HG03103 (cell line): ENCODE results near the gene POLQ.
A peak's percentile ranks its signal among the peaks of the same experiment; 100 is the strongest.
"Not testable (repeated sequence)": the region's sequence is repeated elsewhere in the genome, so short reads cannot be mapped to it uniquely, and the experiment has no call there.

ENCODE experiments used
- ATAC-seq: cut with Tn5 transposase; IDR thresholded peaks from one replicate; pipeline ENCODE4 v1.9.1; 2021; ENCODE audit warnings: low read depth; ENCODE audit not compliant: unreplicated experiment

Gene POLQ

GRCh38 chr3:121545574-121546455 lies at the start of gene POLQ:
TSS of gene POLQ (minus strand) at chr3:121545988. CDS start at chr3:121545877, 111 bp downstream.
- peak; percentile 83 for ATAC-seq

- ATAC-seq: no peak
These were observed 49.1 kb upstream of the POLQ start for GRCh38 chr3:121594850-121595249.

GRCh38 chr3:121593806-121594205 lies 48.0 kb upstream of the POLQ start:
- ATAC-seq: not testable (repeated sequence)

GRCh38 chr3:121592856-121593702 lies 47.3 kb upstream of the POLQ start, which contains the start of gene FBXO40:
TSS of gene FBXO40 (plus strand) at chr3:121593379. CDS start at chr3:121620576, 27,197 bp downstream.
- no peak for ATAC-seq

GRCh38 chr3:121584418-121584817 lies 38.6 kb upstream of the POLQ start:
- ATAC-seq: no peak

GRCh38 chr3:121581691-121582090 lies 35.9 kb upstream of the POLQ start:
- no peak for ATAC-seq

GRCh38 chr3:121574449-121574848 lies 28.7 kb upstream of the POLQ start:
- no peak for ATAC-seq

- no peak for ATAC-seq
These were observed 21.9 kb upstream of the POLQ start, which contains the start of gene ARGFX for GRCh38 chr3:121567649-121568048. TSS of gene ARGFX (plus strand) at chr3:121567949. CDS start at chr3:121570714, 2,765 bp downstream.

GRCh38 chr3:121566773-121567172 lies 21.0 kb upstream of the POLQ start:
- no peak for ATAC-seq

GRCh38 chr3:121562148-121562547 lies 16.4 kb upstream of the POLQ start:
- no peak for ATAC-seq

- no peak for ATAC-seq
These were observed 11.7 kb upstream of the POLQ start for GRCh38 chr3:121557426-121557934.

- no peak for ATAC-seq
These were observed 7.0 kb upstream of the POLQ start for GRCh38 chr3:121552797-121553196.

- ATAC-seq: no peak
These were observed 6.6 kb upstream of the POLQ start for GRCh38 chr3:121552379-121552778.

GRCh38 chr3:121545049-121545573 lies 677 bp downstream of the POLQ start:
- no peak for ATAC-seq

- ATAC-seq: no peak
These were observed 2.9 kb downstream of the POLQ start for GRCh38 chr3:121542924-121543323.

- ATAC-seq: no peak
These were observed 14.5 kb downstream of the POLQ start for GRCh38 chr3:121531269-121531668.

- no peak for ATAC-seq
These were observed 16.5 kb downstream of the POLQ start for GRCh38 chr3:121529308-121529707.

- no peak for ATAC-seq
These were observed 25.3 kb downstream of the POLQ start for GRCh38 chr3:121520510-121520909.

- no peak for ATAC-seq
These were observed 27.7 kb downstream of the POLQ start for GRCh38 chr3:121517953-121518655.

GRCh38 chr3:121515862-121516261 lies 29.9 kb downstream of the POLQ start:
- ATAC-seq: no peak
